ENCODE data around the gene SLC44A3.
"Not testable (repeated sequence)": the region's sequence is repeated elsewhere in the genome, so short reads cannot be mapped to it uniquely, and the experiment has no call there.

The SLC44A3 gene

GRCh38 chr1:94937820-94938219 lies 117.7 kb downstream of the SLC44A3 start:
- DNase-seq: no peak

GRCh38 chr1:94940738-94941137 lies 120.6 kb downstream of the SLC44A3 start:
- DNase-seq: no peak

- not testable (repeated sequence) for DNase-seq
Observed at GRCh38 chr1:94941480-94941879, 121.3 kb downstream of the SLC44A3 start.

- no peak for DNase-seq
Observed at GRCh38 chr1:94942171-94943128, 122.3 kb downstream of the SLC44A3 start.
